Panc1 (cell line): ENCODE results near the gene CLEC12A. TPM values are rescaled to one million over a fixed set of nuclear protein-coding genes. Genes with fewer than 3 reads are reported as not detected.

Source experiments
- ATAC-seq: fragments of 200-7000 bp; cut with Tn5 transposase; 2 replicates; pipeline ENCODE4 v1.9.1; 2020; ENCODE audit warnings: mild to moderate bottlenecking, moderate library complexity
- BruUV-seq: library from RNA; stranded (reverse); fragments of 400-500 nt; replicated peaks from 2 replicates; lab custom pipeline; 2021; lab: Mats Ljungman, UMichigan
- CTCF ChIA-PET: fragments of 300-600 bp; sonication (Branson Sonifier 250); formaldehyde crosslinking; loops from one replicate; lab custom pipeline; 2022; ENCODE audit warnings: antibody characterized with exemption; lab: Charles Lee
- POLR2A ChIA-PET: fragments of 300-600 bp; sonication (Branson Sonifier 250); formaldehyde crosslinking; loops from one replicate; lab custom pipeline; 2022; ENCODE audit warnings: antibody characterized with exemption; lab: Charles Lee
- DNase-seq: peaks from one replicate; pipeline ENCODE4 v3.0.0-alpha.2; 2010; ENCODE audit warnings: low read depth, low spot score
- H3K27ac ChIP-seq: 2 replicates; pipeline ENCODE4 v1.5.1; 2011; ENCODE audit warnings: mild to moderate bottlenecking, low read length, inconsistent platforms
- H3K27me3 ChIP-seq: fragments of 200-500 bp; sonication (Bioruptor generic); 2 replicates; pipeline ENCODE4 v1.6.0; 2014; ENCODE audit warnings: low read length, inconsistent platforms; ENCODE audit not compliant: control insufficient read depth, insufficient read depth
- H3K36me3 ChIP-seq: fragments of 200-500 bp; sonication (Bioruptor generic); 2 replicates; pipeline ENCODE4 v1.5.1; 2014; ENCODE audit warnings: inconsistent platforms, mild to moderate bottlenecking, low read length, moderate library complexity; ENCODE audit not compliant: control insufficient read depth, insufficient read depth
- H3K4me1 ChIP-seq: 2 replicates; pipeline ENCODE4 v1.5.1; 2011; ENCODE audit warnings: inconsistent platforms, mild to moderate bottlenecking, low read length, moderate library complexity; ENCODE audit not compliant: control insufficient read depth, insufficient read depth
- H3K4me3 ChIP-seq, 2 experiments: 2 replicates each; pipeline ENCODE4 v1.5.1; 2011 to 2012; ENCODE audit warnings: low read depth in 2 of 2, low read length in 2 of 2, mild to moderate bottlenecking in 2 of 2, inconsistent platforms in 1 of 2, moderate library complexity in 1 of 2
- H3K9me3 ChIP-seq: fragments of 200-500 bp; sonication (Bioruptor generic); 2 replicates; pipeline ENCODE4 v1.5.1; 2014; ENCODE audit warnings: low read depth, mild to moderate bottlenecking, inconsistent platforms, low read length, moderate library complexity; ENCODE audit not compliant: control insufficient read depth, insufficient read depth
- POLR2AphosphoS5 ChIP-seq: IDR thresholded peaks from 2 replicates; pipeline ENCODE4 v1.6.1; 2012; ENCODE audit warnings: mild to moderate bottlenecking, low read depth, low read length, moderate library complexity
- REST ChIP-seq, 2 experiments: IDR thresholded peaks; 2 replicates each; pipeline ENCODE4 v1.6.1; 2011 to 2012; ENCODE audit warnings: low read depth in 2 of 2, control low read depth in 1 of 2, low read length in 1 of 2, mild to moderate bottlenecking in 1 of 2, moderate library complexity in 1 of 2; ENCODE audit not compliant: insufficient read depth in 1 of 2
- SIN3A ChIP-seq: IDR thresholded peaks from 2 replicates; pipeline ENCODE4 v1.6.1; 2012; ENCODE audit warnings: low read depth, mild to moderate bottlenecking, low read length, moderate library complexity, borderline replicate concordance; ENCODE audit not compliant: insufficient read depth
- TCF7L2 ChIP-seq: IDR thresholded peaks from 2 replicates; pipeline ENCODE4 v1.6.1; 2011; ENCODE audit warnings: mild to moderate bottlenecking, low read depth, low read length, inconsistent platforms
- in situ Hi-C: cut with HindIII; loops from 2 replicates; pipeline ENCODE4 v1.10.0; 2016; ENCODE audit warnings: low sequenced_read_pairs, low pct_unique_long_range_greater_than_20kb
- intact Hi-C: fragments of 100-400 bp; cut with micrococcal nuclease; formaldehyde crosslinking; loops from one replicate; pipeline ENCODE4 v1.10.0; 2022; ENCODE audit not compliant: unreplicated experiment
- total RNA-seq: library from RNA; stranded (reverse); gene quantifications from one replicate; pipeline ENCODE4 v1.2.1, GENCODE V29; 2021; ENCODE audit not compliant: unreplicated experiment
- TF ChIP-seq, protein P1 (sequence below): fragments of 450-650 bp; IDR thresholded peaks from 2 replicates; pipeline ENCODE4 v1.5.1; 2017; ENCODE audit warnings: mild to moderate bottlenecking

Gene CLEC12A
- total RNA-seq, 1 experiment from 2014 or later: not detected

GRCh38 chr12:10031321-10031720, 60.1 kb downstream of the CLEC12A start:
- no peaks in the 10 kb centered on the region for H3K36me3 ChIP-seq
- no peaks in the 10 kb centered on the region for H3K27me3 ChIP-seq
- intact Hi-C loops (no loop called here), in situ Hi-C loops (no loop called here)
- TF ChIP-seq SIN3A (no peak), POLR2AphosphoS5 (no peak), REST (IDR thresholded peaks at IDR 0.05; ENCODE audit: insufficient read depth in 1 of 2, low read depth in 2 of 2, low read length in 1 of 2) (no peak), TCF7L2 (no peak)
- TF ChIP-seq, protein P1, sequence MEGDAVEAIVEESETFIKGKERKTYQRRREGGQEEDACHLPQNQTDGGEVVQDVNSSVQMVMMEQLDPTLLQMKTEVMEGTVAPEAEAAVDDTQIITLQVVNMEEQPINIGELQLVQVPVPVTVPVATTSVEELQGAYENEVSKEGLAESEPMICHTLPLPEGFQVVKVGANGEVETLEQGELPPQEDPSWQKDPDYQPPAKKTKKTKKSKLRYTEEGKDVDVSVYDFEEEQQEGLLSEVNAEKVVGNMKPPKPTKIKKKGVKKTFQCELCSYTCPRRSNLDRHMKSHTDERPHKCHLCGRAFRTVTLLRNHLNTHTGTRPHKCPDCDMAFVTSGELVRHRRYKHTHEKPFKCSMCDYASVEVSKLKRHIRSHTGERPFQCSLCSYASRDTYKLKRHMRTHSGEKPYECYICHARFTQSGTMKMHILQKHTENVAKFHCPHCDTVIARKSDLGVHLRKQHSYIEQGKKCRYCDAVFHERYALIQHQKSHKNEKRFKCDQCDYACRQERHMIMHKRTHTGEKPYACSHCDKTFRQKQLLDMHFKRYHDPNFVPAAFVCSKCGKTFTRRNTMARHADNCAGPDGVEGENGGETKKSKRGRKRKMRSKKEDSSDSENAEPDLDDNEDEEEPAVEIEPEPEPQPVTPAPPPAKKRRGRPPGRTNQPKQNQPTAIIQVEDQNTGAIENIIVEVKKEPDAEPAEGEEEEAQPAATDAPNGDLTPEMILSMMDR: no peak
- BruUV-seq: no TSS peak
- ATAC-seq (no peak), DNase-seq (no peak)
- no peaks in the 10 kb centered on the region for H3K4me1 ChIP-seq
- no peak overlapping the region for H3K4me3 ChIP-seq
- CTCF ChIA-PET: no interaction called here
- H3K27ac ChIP-seq: no peak overlapping the region
- POLR2A ChIA-PET: no interaction called here
- no peaks in the 10 kb centered on the region for H3K9me3 ChIP-seq

DNA sequence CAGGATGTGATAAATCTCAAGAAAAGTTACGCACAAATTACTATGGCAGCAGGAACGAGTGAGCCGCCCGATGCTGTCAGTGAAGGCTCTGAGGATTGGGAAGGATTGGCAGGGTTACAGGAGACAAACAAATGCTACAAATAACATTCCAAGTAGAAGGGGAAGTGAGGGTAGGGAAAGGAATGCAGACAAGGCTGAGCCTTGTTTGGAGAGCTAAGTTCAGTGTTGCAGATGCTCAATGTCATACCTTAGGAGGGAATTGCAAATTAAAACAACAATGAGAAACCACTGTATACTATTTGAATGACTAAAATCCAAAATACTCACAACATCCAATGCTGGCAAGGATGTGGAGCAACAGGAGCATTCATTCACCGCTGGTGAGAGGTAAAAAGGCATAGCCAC, 60.6 kb downstream of the CLEC12A start:
- Histone ChIP-seq H3K27ac (no peak overlapping the region), H3K27me3 (no peaks in the 10 kb centered on the region), H3K9me3 (no peaks in the 10 kb centered on the region), H3K4me1 (no peaks in the 10 kb centered on the region), H3K4me3 (no peak overlapping the region), H3K36me3 (no peaks in the 10 kb centered on the region)
- ChIA-PET CTCF (no interaction called here), POLR2A (no interaction called here)
- BruUV-seq: no TSS peak
- DNase-seq (no peak), ATAC-seq (peak; percentile 79)
- TF ChIP-seq SIN3A: no peak
- TF ChIP-seq REST (IDR thresholded peaks at IDR 0.05; ENCODE audit: insufficient read depth in 1 of 2, low read depth in 2 of 2, low read length in 1 of 2): no peak
- TF ChIP-seq, protein P1: no peak
- TF ChIP-seq TCF7L2: no peak
- TF ChIP-seq POLR2AphosphoS5: no peak
- intact Hi-C loops (loop anchor here (2.0 kb wide), 1 partner anchor 109 kb away; no protein-coding TSS in a partner anchor), in situ Hi-C loops (no loop called here)
